ENCODE measurements around the gene SDK2.

SDK2 gene

DNA sequence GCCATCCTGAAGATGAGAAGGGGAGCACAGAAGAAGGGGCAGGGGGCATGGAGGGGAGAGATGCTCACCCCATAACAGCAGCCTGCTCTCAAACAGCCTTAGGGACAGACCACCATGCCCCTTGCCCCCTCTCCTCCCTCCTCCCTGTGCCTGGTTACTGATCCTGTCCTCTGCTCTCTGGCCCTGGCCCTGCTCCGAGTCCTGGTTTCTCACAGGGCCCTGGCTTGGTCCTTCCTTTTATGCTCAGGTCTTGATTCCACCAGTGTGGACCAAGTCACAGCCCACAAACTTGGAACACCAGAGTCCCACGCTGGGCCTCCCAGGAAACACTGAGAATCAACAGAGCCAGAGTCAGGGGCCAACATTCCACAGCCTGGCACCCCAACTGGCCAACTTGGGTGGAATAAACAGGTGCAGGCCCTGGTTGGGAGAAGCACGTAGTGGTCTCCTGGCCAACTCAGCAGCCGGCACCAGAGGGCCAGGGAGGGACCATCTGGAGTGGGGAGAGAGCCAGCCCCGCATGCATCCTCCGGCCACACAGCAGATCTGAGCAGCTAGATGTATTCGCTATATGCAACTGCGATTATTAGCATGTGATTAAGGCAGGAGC lies 287.6 kb downstream of the SDK2 start:
- Histone ChIP-seq H3K27ac (replicated peaks) (no peak overlapping the region), H3K4me3 (replicated peaks; ENCODE audit: insufficient read depth, low read length) (no peak overlapping the region), H3K27me3 (ENCODE audit: insufficient read depth, poor library complexity, severe bottlenecking) (no peaks in the 10 kb centered on the region)
- no peak for DNase-seq (ENCODE audit: low read depth in 1 of 2, low spot score in 1 of 2)
- TF ChIP-seq, protein P1, sequence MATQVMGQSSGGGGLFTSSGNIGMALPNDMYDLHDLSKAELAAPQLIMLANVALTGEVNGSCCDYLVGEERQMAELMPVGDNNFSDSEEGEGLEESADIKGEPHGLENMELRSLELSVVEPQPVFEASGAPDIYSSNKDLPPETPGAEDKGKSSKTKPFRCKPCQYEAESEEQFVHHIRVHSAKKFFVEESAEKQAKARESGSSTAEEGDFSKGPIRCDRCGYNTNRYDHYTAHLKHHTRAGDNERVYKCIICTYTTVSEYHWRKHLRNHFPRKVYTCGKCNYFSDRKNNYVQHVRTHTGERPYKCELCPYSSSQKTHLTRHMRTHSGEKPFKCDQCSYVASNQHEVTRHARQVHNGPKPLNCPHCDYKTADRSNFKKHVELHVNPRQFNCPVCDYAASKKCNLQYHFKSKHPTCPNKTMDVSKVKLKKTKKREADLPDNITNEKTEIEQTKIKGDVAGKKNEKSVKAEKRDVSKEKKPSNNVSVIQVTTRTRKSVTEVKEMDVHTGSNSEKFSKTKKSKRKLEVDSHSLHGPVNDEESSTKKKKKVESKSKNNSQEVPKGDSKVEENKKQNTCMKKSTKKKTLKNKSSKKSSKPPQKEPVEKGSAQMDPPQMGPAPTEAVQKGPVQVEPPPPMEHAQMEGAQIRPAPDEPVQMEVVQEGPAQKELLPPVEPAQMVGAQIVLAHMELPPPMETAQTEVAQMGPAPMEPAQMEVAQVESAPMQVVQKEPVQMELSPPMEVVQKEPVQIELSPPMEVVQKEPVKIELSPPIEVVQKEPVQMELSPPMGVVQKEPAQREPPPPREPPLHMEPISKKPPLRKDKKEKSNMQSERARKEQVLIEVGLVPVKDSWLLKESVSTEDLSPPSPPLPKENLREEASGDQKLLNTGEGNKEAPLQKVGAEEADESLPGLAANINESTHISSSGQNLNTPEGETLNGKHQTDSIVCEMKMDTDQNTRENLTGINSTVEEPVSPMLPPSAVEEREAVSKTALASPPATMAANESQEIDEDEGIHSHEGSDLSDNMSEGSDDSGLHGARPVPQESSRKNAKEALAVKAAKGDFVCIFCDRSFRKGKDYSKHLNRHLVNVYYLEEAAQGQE (IDR thresholded peaks at IDR 0.05; ENCODE audit: insufficient replicate concordance, low read depth): no peak
- TF ChIP-seq SPI1 (IDR thresholded peaks at IDR 0.05; ENCODE audit: borderline replicate concordance, low read depth): no peak
- TF ChIP-seq, protein P2, sequence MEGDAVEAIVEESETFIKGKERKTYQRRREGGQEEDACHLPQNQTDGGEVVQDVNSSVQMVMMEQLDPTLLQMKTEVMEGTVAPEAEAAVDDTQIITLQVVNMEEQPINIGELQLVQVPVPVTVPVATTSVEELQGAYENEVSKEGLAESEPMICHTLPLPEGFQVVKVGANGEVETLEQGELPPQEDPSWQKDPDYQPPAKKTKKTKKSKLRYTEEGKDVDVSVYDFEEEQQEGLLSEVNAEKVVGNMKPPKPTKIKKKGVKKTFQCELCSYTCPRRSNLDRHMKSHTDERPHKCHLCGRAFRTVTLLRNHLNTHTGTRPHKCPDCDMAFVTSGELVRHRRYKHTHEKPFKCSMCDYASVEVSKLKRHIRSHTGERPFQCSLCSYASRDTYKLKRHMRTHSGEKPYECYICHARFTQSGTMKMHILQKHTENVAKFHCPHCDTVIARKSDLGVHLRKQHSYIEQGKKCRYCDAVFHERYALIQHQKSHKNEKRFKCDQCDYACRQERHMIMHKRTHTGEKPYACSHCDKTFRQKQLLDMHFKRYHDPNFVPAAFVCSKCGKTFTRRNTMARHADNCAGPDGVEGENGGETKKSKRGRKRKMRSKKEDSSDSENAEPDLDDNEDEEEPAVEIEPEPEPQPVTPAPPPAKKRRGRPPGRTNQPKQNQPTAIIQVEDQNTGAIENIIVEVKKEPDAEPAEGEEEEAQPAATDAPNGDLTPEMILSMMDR (IDR thresholded peaks at IDR 0.05; ENCODE audit: insufficient read depth, low read length): no peak
- no peak for TF ChIP-seq GABPA (IDR thresholded peaks at IDR 0.05; ENCODE audit: low read depth)
- no peak for TF ChIP-seq POLR2AphosphoS5 (IDR thresholded peaks at IDR 0.05; ENCODE audit: low read depth)

DNA sequence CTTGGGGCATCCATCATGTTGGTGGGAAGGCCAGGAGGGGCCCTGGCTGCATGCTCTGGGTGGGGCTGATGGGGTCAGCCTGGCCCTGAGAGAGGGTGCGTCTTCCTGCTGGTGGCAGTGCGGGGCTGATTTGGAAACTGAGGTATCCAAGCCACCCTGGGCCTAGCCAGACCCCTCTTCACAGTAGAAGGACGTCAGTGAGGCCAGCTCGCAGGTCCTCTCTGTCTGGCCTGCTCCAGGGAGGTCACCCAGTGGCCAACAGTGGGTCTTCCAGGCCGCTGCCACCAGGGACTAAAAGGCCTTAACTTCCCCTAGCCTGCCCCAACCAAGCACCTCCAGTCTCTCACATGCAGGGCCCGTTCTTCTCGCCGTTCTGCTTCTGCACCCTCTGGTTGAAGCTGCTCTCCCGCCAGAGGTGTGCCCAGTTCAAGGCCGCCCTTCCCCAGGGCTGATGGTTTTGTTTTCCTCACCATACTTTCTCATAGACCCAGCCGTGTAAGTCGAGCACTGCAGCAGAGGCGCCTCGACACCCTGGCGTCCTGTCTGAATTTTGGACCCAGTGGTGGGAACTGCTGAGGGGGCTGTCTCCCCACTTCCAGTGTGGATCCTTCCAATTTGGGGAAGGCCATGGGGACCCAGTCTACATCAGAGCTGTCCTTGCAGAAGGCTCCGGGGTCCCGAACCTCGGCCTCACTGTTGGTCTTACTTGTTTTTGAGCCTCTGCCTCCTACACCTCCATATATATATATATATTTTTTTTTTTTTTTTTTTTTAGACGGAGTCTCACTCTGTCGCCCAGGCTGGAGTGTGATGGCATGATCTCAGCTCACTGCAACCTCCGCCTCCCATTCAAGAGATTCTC lies 289.6 kb downstream of the SDK2 start:
- H3K27ac ChIP-seq (replicated peaks): no peak overlapping the region
- H3K27me3 ChIP-seq (ENCODE audit: insufficient read depth, poor library complexity, severe bottlenecking): no peaks in the 10 kb centered on the region
- H3K4me3 ChIP-seq (replicated peaks; ENCODE audit: insufficient read depth, low read length): no peak overlapping the region
- no peak for DNase-seq (ENCODE audit: low read depth in 1 of 2, low spot score in 1 of 2)
- TF ChIP-seq POLR2AphosphoS5 (IDR thresholded peaks at IDR 0.05; ENCODE audit: low read depth) (no peak), SPI1 (IDR thresholded peaks at IDR 0.05; ENCODE audit: borderline replicate concordance, low read depth) (no peak)

DNA sequence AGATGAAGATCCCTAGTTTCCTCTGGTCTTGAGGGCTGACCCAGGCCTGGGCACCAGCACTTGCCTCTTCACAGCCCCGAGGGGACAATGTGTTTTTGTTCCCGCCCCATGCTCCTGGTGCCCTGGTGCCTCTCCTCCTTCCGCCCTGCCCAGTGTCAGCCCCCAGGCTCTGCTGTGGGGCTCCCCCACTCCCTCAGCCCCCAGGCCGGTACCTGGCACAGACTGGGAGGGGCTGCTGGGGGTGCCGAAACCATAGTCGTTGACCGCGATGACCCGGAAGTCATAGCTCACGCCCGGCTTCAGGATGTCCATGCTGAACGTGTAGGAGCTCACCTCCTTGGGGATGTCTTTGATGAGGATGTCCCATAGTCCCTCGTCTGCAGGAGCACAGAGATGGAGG lies 292.0 kb downstream of the SDK2 start:
- no peak for DNase-seq (ENCODE audit: low read depth in 1 of 2, low spot score in 1 of 2)

More for the DNA sequence above, 292.0 kb downstream of the SDK2 start:
- Histone ChIP-seq H3K4me3 (replicated peaks; ENCODE audit: insufficient read depth, low read length) (no peak overlapping the region), H3K27ac (replicated peaks) (no peak overlapping the region), H3K27me3 (ENCODE audit: insufficient read depth, poor library complexity, severe bottlenecking) (no peaks in the 10 kb centered on the region)
- TF ChIP-seq, protein P1 (IDR thresholded peaks at IDR 0.05; ENCODE audit: insufficient replicate concordance, low read depth): no peak
- TF ChIP-seq SPI1 (IDR thresholded peaks at IDR 0.05; ENCODE audit: borderline replicate concordance, low read depth) (no peak), GABPA (IDR thresholded peaks at IDR 0.05; ENCODE audit: low read depth) (no peak), POLR2AphosphoS5 (IDR thresholded peaks at IDR 0.05; ENCODE audit: low read depth) (no peak)
- TF ChIP-seq, protein P2 (IDR thresholded peaks at IDR 0.05; ENCODE audit: insufficient read depth, low read length): no peak
